ENCODE data around the gene RAB27B. TPM values are rescaled to one million over a fixed set of nuclear protein-coding genes. Genes with fewer than 3 reads are reported as not detected.

Gene RAB27B
- total and polyA plus RNA-seq, 2 of the 8 experiments (the other 6 are each of a cell fraction or from before 2014, with no cell fraction given): 0.05 to 0.60 TPM

GRCh38 chr18:54850598-54850997, 22.3 kb downstream of the RAB27B start (continued):
- TF ChIP-seq CHD7 (IDR thresholded peaks at IDR 0.05; ENCODE audit: insufficient replicate concordance, low read length): no peak
- no peak for TF ChIP-seq CBX8 (IDR thresholded peaks at IDR 0.05; ENCODE audit: borderline replicate concordance, low read depth, low read length)
- TF ChIP-seq EGR1 (IDR thresholded peaks at IDR 0.05; ENCODE audit: borderline replicate concordance, low read depth, low read length): no peak
